ENCODE results near the gene TENM4.

Gene TENM4

GRCh38 chr11:78744949-78745348 lies 695.9 kb downstream of the TENM4 start:
- no peak for DNase-seq (ENCODE audit: low spot score)

DNA sequence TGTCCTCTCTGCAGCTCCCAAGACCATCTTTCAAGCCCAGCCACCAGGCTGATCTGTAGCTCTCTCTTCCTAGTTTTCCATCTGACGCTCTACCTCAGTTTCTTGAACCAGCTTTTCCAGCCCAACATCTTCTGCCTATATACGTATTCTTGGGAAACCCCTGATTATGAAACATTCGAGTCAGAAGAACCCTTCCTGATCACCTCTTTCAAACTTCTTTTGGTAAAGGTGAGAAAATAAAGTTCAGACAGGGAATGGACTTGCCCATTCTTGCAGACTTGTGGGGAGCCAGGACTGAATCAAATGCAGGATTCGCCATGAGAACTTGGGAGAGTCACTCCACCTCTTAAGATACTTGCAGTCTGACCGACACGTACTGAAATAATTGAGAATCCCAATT lies 696.6 kb downstream of the TENM4 start:
- DNase-seq (ENCODE audit: low spot score), result no peak

- no peak for DNase-seq (ENCODE audit: low spot score)
Observed at GRCh38 chr11:78742430-78742829, 698.4 kb downstream of the TENM4 start.

DNA sequence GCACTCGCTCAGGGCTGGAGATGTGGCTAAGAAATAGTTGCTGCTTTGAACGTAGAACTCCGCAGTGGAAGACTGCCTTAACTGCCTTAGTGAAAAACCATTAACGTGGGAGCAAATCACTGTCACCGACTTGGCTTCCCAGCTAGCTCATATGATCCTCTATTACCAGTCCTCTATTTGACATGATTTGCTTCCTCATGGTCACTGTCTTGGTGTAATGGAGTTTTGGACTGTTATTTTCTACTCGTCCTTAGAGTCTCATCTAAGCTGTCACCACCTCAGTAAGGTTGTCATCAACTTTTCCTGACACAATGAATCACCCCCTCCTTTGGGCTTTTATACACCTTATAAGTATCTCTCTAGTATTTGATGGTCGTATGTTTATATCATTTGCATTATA lies 699.1 kb downstream of the TENM4 start:
- DNase-seq (ENCODE audit: low spot score), result no peak

DNA sequence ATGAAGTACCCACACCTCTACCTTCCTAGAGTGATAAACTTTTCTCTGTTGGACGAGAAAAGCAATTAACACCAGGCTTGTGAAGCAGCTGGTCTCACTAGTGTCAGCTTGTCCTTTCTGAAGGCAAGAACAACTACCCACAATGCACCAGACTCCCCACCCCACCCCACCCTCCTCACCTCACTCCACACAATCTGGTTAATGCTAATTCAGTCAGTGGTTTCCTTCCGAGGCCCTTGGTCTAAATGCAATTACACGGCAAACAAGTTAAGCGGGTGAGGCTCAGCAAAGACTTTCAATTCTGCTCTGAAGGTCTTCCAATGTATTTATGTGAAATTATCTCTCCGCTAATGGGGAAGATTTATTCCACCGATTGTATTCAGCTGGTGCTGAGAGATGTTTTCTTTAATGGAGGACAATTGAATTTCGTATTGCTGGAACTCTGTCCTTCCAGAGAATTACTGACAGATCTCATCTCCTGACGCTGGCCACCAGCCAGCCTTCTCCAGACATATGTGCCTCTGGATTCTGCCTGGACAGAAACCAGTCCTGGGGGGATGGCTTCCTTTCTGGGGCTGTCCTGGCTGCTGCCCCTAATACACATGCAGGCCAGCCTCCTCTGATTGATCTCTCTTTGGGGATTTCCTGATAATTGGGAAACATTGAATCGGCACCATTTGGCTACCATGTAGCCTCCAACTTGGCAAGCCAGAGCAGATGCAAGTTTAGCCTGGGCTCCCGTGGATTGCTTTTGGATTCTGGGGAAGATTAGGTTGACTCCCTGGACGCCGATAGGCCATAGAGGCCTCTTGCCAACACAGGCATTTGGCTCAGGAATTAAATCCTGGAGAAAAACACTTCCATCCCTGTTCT lies 700.4 kb downstream of the TENM4 start:
- DNase-seq (ENCODE audit: low spot score), result no peak

DNA sequence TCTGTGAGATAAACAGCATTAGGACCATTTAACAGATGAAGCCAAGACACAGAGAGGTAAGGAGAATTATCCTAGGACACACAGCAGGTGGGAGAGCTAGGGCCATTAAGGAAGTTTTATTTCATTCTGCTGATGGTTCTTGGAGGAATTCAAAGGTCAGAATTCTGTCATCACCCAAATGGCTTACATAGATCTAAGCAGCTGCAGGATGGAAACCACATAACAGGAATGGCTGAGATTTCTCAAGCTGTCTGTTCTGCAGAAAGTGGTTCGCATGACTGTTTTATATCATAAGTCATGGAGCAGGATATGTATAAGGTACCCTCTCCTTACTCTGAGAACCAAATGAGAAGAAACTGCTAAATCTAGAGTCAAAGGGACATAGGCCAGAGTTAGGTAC lies 702.9 kb downstream of the TENM4 start:
- DNase-seq (ENCODE audit: low spot score), result no peak

GRCh38 chr11:78737301-78737700 lies 703.5 kb downstream of the TENM4 start:
- no peak for DNase-seq (ENCODE audit: low spot score)

DNA sequence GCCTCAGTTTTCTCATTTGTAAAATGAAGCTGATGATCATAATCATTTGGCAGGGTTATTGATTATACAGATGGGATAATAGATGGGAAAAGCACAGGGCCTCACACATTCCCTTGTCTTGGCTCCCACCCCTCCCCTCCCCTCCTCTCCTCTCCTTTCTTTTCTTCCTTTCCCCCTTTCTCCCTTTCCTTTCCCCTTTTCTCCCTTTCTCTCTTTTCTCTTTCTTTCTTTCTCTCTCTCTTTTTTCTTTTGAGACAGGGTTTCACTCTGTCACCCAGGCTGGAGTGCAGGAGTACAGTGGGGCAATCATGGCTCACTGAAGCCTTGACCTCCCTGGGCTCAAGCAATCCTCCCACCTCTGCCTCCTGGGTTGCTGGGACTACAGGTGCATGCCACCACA lies 705.1 kb downstream of the TENM4 start:
- no peak for DNase-seq (ENCODE audit: low spot score)

GRCh38 chr11:78733031-78733430 lies 707.8 kb downstream of the TENM4 start:
- DNase-seq (ENCODE audit: low spot score), result no peak

- no peak for DNase-seq (ENCODE audit: low spot score)
Observed at GRCh38 chr11:78732246-78732645, 708.6 kb downstream of the TENM4 start.

GRCh38 chr11:78731027-78731426 lies 709.8 kb downstream of the TENM4 start:
- no peak for DNase-seq (ENCODE audit: low spot score)

- no peak for DNase-seq (ENCODE audit: low spot score)
Observed at GRCh38 chr11:78730267-78730824, 710.5 kb downstream of the TENM4 start.

DNA sequence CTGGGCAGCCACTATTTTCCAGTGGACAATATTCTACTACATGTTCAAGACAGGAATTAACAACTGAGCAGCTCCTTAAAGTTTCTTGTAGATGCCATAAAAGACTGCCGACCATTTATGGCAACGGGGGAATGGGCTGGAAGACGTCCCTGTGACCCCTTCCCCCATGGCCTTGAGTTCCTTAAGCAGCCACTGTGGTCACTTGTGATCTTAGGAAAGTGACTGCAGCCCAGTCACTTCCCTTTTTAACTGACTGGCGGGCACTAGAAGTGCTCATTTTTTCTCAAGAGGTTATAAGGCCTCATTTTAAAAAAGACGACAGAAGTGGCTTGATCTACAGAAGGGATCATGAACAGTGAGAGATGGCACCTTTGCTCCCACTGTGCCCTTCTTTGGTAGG lies 713.0 kb downstream of the TENM4 start:
- no peak for DNase-seq (ENCODE audit: low spot score)

DNA sequence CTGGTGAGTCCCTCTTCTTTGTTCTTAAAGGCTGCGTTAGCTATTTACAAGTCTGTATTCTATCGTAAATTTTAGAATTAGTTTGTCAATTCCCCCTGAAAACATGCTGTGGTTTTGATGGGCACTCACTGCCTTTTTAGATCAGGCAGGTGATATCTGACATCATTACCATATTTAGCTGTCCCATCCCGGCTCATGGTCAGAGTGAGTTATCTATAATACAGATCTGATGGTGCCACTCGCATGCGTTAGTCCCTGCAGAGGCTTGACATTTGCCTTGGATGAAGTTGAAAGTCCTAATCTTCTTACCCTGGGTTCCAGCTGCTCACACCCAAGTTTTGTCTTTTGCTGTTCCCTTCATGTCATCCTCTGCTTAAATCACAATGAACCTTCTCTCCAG lies 715.6 kb downstream of the TENM4 start:
- DNase-seq (ENCODE audit: low spot score), result no peak

DNA sequence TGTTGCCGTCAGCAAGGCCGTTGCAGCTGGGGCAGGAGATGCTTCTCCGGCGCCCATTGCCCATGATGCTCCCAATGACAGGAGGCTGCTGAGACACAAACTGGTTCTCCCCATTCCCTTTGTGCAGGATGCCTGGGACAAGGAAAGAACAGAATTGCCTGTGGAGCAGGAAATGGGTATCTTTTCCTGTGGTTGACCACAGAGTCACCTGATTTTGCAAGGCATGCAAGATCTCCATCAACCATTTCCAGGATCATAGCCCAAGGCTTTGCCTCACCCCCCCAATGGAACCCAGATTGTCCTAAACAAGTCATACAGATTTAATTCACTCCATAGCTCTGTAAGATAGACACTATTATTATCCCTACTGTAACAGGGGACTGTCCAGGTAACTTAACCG lies 718.0 kb downstream of the TENM4 start:
- DNase-seq (ENCODE audit: low spot score), result no peak

GRCh38 chr11:78720281-78720989 lies 720.4 kb downstream of the TENM4 start:
- DNase-seq (ENCODE audit: low spot score), result no peak

DNA sequence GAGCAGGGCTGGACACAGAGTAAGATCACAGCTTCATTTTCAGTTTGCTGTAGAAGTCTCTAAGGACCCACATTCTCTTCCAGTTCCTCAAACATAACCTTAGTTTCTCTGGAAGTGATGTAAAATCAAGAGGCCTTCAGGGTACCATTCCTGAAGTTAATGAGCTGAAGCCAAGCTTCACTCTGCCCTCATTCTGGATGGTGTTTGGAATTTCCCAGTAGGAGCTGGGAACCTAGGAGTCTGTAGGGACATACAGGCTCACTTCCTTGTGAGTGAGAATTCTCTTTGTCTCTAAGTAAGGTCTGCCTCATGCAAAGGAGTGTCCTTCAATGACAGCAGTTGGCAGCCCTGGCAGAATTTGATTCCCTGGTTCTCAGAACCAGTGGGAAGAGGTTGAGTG lies 723.8 kb downstream of the TENM4 start:
- no peak for DNase-seq (ENCODE audit: low spot score)

GRCh38 chr11:78715639-78716311 lies 725.1 kb downstream of the TENM4 start:
- no peak for DNase-seq (ENCODE audit: low spot score)

GRCh38 chr11:78714539-78714938 lies 726.3 kb downstream of the TENM4 start:
- no peak for DNase-seq (ENCODE audit: low spot score)

DNA sequence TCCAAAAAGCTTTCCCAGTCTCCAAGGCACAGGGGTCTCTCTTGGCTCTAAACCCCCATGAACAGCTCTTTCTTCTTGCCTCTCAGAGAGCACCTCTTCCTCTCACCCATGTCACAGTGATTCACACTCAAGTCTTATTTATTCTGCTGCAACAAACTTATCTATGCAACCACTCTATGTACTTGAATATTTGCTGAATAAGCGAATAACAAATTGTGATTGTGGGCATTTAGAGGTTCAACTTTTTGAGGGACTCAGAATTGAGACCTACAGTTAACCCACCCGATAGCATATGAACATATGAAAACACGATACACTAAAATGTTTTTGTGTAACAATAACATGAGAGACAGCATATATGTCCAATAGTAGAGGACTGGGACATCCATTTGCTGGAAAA lies 729.1 kb downstream of the TENM4 start:
- no peak for DNase-seq (ENCODE audit: low spot score)

DNA sequence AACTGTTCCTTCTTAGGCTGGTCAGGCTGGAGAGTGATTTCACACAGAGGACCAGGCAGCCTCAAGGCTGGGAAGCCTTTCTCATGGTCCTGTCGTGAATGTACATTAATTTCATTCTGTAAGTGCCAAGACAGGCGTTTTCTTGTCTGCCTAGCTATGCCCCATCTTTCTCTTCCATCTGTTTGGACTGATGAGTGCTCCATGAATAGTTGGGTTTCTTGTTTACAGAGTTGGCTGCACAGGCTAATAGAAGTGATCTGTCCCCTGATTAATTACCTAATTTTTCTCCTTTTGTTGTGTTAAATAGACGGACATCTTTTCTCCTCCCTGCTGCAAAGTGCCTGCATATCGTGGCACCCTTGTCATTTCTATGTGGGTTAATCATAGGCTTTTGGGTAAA lies 730.4 kb downstream of the TENM4 start:
- no peak for DNase-seq (ENCODE audit: low spot score)

DNA sequence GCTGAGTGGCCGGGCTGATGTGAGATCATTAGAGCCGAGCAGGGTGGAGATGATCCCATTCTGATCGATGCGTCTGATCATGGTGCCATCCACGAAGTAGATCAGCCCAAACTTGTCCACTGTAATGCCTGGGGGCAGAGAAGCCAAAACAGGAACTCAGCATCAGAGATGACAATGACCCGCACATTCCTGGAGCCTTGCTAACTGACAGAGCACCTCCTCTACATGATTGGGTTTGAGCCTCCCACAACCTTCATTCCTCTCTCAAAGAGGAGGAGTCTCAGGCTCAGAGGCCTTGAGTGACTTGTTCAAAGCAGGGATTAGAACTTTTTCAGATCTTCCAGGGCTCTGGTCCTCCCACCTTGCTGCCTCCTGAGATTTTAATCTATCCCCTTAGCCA lies 732.4 kb downstream of the TENM4 start:
- DNase-seq (ENCODE audit: low spot score), result no peak

DNA sequence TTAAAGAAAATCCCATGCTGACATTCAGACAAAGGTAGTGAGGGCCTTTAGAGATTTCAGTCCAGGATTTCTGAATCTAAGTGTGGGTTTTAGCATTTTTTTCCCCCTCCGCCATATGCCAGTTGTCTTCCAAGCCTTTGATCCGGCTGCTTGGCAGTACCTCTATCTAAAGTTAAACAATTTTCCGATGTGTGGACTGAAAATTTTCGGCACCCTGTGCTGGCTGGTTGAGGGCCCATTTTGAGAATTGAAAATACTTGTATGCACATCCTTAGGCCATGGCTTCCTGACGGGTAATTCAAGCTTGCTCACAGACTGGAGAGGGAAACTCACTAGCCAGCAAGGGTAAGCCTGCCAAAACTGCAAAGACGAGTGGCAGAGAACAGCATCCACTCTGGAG lies 734.3 kb downstream of the TENM4 start:
- DNase-seq (ENCODE audit: low spot score), result no peak
